GM20431 (cell line): ENCODE results near the gene BMPR1B.
"Not testable (repeated sequence)": the region's sequence is repeated elsewhere in the genome, so short reads cannot be mapped to it uniquely, and the experiment has no call there.

Source experiments
- in situ Hi-C: fragments of 300-500 bp; cut with MseI, MboI; formaldehyde crosslinking; loops from one replicate; pipeline ENCODE4 v1.15.0; 2020; ENCODE audit warnings: low sequenced_read_pairs; ENCODE audit not compliant: unreplicated experiment

Gene BMPR1B

DNA sequence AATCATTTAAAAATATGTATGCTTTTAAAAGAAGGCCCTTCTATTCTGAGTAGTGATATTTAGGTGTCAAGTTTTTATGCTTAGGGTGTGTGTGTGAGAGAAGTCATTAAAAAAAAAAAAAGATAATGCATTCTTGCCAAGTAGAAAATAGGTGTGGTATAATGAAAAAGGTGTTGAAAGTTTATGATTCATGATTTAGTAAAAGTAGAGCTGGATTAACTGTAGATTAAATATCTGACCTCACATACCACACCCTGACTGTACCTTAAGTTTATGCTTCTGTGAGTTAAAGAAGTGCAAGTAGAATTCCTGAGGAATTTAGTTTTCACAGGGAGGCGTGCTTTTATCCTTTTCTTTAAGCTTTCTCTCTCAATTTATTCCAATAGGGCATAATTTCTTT, 71.1 kb downstream of the BMPR1B start:
- in situ Hi-C loops, result no loop called here

DNA sequence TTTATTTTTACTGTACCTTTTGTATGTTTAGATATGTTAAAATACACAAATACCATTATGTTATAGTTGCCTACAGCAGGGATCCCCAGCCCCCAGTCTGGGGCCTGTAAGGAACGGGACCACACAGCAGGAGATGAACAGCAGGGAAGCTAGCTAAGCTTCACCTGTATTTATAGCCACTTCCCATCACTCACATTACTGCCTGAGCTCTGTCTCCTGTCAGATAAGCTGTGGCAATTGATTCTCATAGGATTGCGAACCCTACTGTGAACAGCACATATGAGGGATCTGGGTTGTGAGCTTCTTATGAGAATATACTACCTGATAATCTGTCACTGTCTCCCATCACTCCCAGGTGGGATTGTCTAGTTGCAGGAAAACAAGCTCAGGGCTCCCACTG, 73.9 kb downstream of the BMPR1B start:
- in situ Hi-C loops, result no loop called here

DNA sequence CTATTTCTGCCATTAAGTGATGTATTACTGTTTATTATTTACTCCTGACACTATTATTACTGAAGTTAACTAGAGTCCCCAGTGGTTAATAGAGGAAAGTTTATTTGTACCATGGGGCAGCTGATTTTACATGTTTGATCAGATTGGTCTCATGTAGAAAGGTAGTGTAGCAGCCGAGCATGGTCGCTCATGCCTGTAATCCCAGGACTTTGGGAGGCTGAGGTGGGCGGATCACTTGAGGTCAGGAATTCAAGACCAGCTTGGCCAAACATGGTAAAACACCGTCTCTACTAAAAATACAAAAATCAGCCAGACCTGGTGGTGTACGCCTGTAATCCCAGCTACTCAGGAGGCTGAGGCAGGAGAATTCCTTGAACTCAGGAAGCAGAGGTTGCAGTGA, 74.6 kb downstream of the BMPR1B start:
- in situ Hi-C loops, result not testable (repeated sequence)

DNA sequence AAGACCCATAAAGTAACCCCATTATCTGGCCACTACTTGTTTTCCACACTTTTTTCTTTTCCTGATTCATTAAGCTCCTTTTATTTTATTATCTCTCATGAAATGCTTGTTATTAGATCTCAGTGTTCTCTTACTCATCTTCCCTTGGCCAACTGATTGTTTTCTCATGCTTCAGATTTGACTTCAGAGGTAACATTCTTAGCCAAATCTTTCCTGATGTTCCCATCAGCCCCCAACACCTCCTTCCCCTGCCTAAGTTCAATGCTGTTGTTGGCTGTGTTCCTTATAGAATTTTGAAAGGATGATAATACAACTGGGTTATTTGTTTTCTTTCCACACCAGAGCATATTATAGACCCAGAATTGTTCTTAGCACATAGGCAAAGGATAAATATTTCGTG, 75.6 kb downstream of the BMPR1B start:
- in situ Hi-C loops, result no loop called here

DNA sequence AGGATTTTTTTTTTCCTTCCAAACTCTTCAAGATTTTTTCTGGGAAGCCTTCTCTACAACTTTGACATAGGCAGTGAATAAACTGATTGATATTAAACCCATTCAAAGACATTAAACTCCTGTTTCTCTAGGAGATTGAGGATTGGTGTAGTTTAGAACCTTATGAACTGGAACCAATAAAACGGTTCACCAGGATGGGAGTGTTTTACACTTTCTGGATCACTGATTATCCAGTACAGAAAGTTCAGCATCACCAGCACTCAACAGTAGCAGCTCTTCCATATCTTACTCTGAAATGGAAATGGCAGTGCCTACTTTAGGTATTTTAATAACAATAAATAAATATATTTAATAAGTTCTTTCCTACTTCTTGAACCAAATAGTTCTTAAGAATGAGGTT, 76.7 kb downstream of the BMPR1B start:
- in situ Hi-C loops, result no loop called here

DNA sequence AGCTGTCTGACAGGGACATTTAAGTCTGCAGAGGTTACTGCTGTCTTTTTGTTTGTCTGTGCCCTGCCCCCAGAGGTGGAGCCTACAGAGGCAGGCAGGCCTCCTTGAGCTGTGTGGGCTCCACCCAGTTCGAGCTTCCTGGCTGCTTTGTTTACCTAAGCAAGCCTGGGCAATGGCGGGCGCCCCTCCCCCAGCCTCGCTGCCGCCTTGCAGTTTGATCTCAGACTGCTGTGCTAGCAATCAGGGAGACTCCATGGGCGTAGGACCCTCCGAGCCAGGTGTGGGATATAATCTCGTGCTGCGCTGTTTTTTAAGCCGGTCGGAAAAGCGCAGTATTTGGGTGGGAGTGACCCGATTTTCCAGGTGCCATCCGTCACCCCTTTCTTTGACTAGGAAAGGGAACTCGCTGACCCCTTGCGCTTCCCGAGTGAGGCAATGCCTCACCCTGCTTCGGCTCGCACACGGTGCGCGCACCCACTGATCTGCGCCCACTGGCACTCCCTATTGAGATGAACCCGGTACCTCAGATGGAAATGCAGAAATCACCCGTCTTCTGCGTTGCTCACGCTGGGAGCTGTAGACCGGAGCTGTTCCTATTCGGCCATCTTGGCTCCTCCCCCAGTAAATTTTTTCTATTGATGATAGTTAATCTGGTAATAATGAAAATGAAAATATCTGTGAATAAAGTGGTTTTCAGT, 83.6 kb downstream of the BMPR1B start:
- in situ Hi-C loops, result not testable (repeated sequence)

DNA sequence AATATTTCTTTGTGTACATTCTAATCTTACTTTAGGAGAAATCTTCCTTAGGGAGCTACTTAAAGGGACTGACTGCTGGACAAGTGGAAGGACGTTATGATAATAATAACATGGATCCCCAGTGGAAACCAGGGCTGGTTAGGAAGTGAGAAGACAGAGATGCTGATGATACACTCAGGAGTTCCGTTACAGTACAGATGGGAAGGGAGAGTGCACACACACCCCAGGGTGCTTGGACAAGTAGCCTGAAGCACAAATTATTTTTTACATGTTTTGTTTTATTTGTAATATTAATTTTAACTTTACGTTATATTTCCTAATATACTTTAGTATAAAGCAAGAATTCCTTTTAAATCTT, 84.1 kb downstream of the BMPR1B start:
- in situ Hi-C loops, result no loop called here

DNA sequence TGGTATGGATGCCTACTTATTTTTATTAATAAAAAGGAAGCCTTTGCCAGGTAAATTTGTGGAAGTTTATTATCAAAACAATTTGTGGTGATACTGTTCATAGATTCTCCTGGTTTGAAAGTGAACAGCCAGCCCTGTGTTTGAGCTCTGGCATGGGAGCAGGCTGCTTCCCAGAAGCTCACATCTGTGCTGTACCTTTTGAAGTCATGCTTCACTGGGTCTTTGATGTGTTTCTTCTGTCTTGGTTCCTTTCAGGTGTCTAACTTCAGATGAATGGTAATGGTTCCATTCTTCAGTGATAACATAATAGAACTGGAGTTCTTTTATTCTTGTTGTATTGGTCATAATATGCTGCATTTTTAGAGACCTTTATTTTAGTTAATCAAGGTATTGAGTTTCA, 85.5 kb downstream of the BMPR1B start:
- in situ Hi-C loops, result no loop called here

DNA sequence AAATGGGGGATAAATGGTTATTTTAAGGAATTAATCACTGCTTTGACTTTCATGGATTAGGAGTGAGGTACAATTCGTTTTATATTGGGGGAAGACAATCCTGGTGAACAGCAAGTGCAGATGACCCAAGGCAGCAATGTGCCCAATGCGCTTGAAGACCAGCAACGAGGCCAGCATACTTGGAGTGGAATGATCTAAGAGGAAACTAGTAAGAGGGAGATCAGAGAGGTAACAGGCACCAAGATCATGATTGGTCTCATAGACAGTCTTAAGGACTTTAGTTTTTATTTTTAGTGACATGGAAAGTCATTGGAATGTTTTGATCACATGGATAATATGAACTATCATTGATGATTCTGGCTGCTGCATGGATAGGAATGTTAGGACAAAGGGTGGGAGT, 90.6 kb downstream of the BMPR1B start:
- in situ Hi-C loops, result no loop called here

DNA sequence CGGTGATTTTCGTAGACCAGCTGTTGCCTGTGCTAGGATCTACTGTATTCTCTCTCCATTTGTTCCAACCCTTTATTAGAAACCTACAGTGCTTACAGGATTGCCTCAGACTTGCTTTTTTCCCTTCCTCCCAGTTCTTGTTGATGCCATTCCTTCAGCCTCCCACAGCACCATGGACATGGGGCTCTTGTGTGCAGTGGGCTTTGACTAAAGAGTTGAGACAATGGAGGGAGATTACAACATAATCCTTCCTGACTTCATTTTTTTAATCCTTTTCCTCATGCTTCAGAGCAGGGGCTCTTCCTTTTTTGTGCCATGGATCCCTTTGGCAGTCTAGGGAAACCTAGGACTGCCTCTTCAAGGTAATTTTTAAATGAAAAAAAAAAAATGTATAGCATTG, 92.1 kb downstream of the BMPR1B start:
- in situ Hi-C loops, result no loop called here

DNA sequence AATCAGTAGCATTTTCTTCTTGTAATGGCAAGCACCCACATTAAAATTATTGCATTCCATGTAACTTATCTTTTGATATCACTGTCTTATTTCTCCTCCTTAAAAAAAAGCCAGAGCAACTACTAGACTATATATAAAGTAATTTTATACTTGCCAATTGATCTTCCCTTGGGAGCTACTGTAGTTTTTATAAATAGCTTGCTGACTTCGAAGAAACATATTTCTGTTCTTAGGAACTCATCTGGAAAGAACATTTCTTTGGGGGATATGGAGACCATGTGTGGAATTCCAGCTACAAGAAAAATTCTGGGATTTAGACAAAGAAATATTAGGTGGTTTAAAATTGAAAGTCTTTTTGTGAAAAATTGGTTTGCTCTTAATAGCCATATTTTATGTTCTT, 94.9 kb downstream of the BMPR1B start:
- in situ Hi-C loops, result no loop called here

DNA sequence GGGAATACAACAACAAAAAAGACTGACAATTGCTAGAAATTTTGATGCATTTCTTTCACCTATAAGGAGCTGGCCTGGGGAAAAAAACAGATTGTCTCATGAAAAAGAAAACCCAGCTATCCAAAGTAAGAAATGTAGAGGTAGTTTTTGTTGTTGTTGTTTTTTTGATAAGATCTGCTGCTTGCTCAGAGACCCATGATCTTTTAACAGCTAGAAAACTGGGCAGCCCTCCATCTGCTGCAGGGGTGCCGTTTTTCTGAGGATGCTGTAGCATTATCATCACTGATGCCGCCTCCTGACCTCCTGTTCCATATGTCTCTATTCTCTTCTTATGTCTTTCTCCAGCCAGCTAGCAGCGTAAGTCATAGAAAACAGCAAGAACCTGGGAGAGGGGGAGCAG, 98.3 kb downstream of the BMPR1B start:
- in situ Hi-C loops, result no loop called here

DNA sequence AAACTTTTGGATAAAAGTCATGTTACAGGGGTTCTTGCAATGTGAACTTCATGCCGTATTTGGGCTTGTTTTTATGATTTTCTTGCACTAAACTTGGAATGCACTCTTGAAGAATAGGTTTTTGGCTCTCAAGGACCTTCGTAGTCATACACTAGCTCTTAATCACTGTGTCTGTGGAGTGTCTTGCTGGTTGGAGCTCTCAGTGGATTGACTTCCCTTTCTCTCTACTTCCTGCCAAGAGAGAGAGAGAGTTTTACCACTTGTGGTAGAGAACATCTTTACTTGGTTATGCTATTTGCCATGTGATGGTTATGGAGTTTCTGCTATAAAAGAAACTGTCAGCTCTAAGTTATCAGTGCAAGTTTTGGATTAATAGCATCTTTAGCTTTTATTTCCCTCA, 112.4 kb downstream of the BMPR1B start:
- in situ Hi-C loops, result no loop called here

DNA sequence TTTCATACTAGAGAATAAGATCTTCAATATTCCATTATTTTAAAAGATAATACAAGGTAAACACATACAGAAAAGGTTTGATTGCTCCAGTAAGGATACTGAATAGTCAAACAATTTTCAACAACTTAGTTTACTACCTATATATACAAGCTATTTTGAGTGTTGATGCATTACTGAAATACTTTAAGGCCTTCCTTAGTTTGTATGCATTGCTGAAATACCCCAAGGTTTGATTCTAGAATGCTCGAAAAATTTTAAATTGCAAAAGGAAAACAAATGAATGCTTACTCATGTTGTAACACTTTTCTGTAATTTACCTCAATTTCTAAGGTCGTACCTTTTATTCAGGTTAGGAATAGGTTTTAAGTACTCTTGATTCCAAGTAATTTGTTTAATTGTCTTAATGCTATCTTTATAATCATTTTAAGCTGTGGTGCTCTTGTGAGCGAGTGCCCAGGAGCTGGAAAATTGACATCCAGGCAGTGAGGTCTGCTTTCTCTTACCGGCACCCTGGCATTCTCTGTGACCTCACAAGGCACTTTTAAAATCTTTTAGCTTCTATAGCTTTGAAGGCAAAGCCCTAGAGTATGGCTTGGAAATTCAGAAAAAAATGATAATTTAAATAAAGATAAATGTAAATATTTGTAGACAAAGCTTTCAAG, 114.0 kb downstream of the BMPR1B start:
- in situ Hi-C loops, result no loop called here

DNA sequence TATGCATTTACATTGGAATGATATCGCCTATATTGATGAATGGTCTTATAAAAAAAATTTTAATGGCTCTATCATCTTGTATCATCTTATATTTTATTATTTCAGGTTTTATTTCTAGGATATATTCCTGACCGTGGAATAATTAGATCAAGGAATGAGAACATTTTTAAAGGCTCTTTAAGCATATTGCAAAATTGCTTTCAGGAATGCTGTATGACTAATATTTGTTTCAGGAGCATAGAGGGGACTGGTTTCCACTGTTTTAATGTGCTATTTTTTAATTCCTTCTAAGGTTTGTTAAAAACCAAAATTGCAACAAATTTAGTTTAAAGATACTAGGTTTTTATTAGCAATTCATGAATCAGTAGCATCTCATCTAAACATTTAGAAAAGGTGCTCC, 120.2 kb downstream of the BMPR1B start:
- in situ Hi-C loops, result no loop called here

DNA sequence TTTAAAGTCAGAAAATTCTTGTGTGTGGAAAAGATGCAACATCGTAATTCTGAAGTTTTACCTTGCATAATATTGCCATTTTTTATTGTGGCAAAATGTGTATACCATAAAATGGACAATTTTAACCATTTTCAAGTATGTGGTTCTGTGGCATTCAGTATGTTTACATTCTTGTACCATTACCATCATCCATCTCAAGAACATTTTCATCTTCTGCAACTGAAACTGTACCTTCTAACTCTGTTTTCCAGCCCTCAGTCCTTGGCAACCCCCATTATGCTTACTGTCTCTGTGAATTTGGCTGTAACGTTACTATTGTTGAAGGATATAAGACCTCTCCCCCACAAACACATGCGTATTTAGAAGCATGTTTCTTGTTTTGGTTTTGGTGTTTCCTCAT, 123.2 kb downstream of the BMPR1B start:
- in situ Hi-C loops, result no loop called here

DNA sequence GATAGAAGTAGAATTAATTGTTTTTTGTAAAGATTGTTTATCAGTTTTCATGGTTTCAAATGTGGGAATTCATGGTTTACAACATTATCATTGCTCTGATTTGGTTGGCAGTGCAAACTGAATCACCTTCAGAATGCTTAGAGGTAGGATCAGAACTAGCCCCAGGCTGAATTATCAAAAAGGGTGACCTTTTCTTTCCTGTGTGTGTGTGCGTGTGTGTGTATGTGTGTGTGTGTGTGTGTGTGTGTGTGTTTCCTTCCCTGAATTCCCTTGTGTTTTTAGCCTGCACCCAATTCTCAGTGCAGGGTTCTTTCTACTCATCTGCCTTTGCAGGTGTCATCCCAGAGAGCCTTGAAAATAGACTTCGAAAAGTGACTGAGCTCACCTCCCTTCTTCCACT, 125.0 kb downstream of the BMPR1B start:
- in situ Hi-C loops, result no loop called here

DNA sequence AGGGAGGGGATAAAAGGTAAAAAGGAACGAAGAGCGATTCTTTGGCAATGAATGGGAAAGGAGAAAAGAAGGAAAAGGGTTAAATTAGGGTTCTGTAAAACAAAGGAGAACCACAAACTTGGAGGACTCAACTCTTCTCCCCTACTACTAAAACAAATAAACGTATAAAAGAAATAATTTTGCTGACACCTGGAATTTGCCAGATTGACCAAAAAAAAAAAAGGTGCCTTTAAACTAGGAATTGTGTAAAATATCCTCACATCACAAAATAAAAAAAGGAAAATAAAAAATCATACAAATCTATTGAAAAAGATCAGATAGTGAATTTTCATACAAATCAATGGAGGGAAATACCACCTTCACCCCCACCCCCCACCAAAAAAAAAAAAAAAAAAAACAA, 129.3 kb downstream of the BMPR1B start:
- in situ Hi-C loops, result no loop called here

DNA sequence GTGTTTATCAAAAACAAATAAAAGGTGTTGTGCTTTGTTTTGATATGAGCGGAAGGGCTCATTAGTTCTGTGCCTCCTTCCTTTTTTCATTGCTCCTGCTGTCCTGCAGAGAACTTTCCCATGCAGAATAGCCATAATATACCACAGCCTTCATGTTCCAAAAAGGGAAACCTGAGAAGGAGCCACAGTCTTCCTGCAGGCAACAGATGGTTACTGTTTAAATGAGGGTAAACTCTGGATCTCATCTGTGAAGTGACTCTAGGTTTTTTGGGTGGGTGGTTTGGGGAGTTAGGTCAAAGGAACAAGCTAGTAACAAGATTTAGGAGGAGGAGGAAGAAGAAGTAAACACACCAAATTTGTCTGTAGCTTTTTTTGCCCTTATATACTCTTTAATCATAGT, 131.8 kb downstream of the BMPR1B start:
- in situ Hi-C loops, result no loop called here

DNA sequence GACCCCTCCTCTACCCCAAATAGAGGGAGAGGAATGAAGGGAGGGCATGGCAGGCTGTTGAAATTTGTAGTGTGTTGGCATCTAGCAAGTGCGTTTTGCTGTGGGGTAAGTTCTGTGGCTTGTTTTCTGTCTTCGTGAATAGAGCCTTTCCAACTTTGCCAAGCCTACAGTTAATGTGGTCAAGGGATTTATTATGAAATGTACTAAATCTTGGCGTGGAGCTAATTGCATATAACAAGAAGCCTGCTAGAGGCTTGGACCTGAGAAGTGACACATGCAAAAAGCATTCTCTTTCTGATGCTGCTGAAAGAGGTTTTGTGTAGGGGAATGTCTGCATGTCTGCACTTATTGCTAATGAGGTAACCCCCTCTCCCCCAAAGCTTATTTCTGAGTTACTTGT, 132.2 kb downstream of the BMPR1B start:
- in situ Hi-C loops, result no loop called here

DNA sequence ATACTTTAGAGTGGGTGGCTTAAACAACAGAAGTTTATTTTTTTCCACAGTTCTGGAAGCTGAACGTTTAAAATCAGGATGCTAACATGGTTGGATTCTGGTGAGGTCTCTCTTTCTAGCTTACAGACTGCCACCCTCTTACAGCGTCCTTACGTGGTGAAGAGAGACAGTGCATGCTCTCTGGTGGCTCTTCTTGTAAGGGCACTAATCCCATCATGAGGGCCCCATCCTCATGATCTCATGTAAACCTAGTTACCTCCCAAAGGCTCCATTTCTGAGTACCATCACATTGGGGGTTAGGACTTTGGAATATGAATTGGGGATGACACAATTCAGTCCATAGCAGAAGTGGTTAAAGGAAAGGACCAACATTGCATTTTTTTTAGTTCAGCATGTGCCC, 132.8 kb downstream of the BMPR1B start:
- in situ Hi-C loops, result no loop called here

DNA sequence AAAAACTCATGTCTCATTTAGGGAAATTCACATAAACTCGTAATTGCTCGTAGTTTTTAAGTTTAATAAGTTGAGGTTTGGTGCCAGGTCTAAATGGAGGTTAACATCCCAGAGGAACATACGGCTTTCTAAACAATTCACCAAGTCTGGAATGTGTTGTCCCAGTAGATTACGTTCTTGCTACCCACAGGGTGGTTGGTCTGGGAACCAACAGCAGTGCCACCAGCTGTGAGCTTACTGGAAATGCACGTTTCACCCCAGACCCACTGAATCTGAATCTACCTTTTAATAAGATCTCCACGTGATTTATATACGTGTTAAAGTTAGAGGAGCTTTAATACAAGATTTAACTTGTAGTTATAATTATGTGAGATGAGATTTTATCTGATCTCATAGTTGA, 134.3 kb downstream of the BMPR1B start:
- in situ Hi-C loops, result no loop called here
